Activated CD4-positive, alpha-beta T cell treated with anti-CD3 and anti-CD28 coated beads, Interleukin-2, amount 50 U/mL, for 1 hour (primary cell): ENCODE measurements around the gene AKIRIN2.
A peak's percentile ranks its signal among the peaks of the same experiment; 100 is the strongest.

Source experiments
- DNase-seq: peaks from one replicate; pipeline ENCODE4 v3.0.0-alpha.2; 2020

The AKIRIN2 gene

DNA sequence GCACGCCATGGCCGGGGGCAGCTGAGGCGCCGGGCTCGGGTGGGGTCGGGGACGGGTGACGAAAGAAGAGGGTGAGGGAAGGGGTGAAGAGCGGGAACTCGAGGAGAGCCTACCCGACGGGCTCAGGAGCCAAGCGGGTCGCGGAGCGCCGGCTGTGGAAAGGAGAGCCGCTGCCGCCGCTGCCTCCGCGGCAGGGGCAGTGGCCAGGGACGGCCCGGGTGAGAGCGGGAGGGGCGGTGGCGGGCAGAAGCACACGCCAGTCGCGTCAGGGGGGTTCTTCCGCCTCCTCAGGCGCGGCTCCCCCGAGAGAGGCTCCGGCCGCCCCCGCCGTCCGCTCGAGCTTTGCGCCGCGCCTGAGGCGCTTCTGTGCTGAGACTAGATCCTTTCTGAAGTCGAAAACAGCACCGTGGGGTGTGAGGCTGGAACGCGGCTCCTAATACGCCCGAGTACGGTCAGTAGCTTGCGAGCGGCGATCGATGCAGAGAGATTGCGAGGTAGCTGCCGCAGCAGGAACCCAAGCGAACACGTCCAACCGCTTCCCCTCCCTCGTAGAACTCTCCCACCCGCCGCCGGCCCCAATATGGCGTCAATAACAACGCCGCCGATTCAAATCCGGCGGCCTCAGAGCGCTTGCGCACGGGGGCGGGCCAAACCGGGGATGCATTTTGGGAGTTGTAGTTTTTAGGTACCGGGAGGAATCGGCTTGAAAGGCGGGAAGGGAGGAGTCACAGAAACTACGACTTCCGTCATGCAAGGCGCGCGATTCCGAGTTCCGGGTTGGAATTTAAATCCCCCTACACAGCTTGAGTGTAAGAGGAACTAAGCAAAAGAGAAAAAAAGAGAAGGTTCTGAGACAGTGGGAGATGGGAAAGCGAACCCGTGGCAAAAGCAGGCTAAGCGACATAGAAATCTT lies at the start of gene AKIRIN2:
Gene AKIRIN2, minus strand, starts transcription at position 558 of the 913 bp plus-strand sequence. Its CDS starts 549 bp downstream, at position 9.
- peak; percentile 94 for DNase-seq

DNA sequence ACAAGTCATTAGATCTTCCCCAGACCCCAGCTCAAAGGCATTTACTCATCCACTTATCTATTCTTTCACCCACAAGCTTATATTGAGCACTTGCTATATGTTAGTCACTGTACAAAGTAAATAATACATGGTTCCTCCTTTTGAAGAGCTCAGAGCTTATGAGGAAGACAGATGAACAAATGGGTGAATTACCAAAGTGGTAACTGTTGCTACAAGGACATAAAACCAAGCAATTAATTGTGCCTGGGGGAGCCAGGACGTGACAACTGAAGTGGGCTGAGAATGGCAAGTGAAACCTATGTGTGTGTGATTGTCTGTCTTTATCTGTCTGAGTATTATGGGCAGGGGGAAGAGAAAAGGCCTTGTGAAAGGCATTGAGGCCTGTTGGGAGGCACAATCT lies 45.6 kb upstream of the AKIRIN2 start:
- DNase-seq = no peak

DNA sequence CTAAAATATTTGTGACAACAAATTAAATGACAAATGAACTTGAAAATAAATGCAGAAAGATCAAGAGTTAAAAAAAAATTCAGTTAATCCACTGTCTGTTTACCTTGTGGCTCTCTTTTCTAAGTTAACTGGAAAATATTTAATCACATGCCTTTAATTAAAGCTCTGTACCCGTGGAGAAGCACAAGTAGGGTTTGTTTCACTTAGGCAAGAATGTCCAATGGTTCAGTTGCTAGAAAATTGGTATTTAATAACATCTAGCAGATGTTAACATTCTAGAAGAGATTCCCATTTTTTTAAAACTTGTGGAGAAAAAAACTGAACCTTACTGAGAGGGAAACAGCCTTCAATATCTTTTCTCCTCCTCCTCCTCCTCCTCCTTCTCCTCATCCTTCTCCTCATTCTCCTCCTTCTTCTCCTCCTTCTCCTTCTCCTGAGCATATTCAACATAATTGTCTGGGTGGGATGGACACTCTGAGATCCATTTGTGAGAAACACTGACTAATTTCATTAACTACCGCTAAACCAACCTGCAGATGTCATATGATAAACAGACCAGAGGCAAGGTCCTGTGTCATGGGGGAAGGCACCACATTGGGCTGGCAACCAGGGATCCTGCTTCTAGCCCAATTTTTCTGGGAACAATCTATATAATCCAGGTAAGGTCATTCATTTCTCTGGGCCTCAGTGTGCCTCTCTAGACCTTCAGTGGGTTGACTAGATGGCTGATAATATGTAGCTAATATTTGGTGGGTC lies 44.1 kb upstream of the AKIRIN2 start:
- no peak for DNase-seq

DNA sequence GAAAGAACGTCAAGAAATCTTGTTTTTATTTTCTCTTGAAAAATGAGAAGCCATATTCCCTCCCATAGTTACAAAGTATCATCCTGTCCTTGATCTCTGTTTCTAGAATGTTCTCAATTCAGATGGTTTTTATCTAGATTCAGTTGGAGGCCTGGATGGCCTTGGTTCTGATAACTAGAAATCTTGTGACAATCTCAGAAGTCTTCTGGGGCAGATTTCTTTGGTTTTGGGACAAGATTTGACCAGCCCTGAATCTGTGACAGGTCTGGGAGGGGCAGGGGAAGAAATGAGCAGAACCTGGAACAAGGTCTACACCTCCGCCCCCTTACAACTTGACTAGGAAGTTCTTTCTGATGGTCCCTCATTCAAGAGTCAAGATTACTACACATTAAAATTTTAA lies 41.4 kb upstream of the AKIRIN2 start:
- DNase-seq = no peak

DNA sequence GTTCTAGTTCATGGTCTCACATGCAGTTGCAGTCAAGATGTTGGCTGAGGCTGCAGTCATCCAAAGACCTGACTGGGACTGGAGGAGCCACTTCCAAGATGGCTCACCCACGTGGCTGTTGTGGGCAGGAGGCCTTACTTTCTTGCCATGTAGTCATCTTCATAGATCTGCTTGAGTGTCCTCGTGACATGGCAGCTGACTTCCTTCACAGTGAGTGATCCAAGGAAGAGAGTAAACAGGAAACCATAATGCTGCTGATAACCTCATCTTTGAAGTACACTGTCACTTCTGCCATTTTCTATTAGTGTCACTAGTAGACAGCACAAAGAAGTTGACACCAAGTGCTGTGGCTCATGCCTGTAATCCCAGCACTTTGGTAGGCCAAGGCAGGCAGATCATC lies 40.1 kb upstream of the AKIRIN2 start:
- peak; percentile 33 for DNase-seq

DNA sequence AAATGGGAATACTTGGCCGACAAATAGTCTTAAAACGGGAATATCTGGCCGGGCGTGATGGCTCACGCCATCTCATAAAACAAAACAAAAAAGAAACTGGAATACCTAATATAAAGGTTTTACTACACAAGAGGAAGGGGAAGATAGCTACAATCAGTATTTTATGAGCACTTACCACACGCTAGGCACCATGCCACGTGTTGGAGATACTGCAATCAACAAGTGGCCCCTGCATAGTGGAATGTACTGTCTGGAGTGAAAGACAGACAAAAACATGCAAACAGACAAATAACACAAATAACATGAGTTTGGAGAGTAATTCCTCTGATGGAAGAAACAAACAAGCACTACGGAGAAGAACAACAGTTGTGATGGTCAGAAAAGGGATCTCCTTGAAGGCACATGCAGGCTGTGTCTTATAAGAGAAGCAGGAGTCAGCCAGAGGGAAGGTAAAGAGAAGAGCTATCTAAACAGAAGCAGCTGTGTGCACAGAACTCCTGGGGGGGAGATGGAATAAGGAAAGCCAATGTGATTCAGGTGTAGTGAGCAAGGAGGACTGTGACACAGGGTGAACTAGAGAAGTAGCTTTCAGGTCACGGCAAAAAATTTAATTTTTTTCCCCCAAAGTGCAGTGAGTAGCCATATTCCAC lies 39.1 kb upstream of the AKIRIN2 start:
- DNase-seq = no peak

DNA sequence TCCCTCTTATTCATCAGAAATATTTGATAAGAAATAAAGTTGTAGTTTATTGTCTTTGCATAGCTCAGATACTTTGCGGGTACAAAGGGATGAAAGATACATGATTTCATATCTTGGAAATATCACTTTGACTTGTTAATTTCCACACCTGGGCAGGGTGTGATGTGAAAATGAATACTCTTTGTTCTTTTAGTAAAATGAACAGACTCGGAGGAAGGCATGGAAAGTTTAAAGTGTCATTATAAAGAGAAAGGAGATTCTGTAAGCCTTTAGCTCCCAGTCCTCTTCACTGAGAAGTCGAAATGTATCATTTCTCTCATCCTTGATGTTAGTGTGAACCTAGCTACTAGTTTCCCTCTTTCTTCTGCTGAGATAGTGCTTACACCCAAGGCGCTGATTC lies 36.7 kb upstream of the AKIRIN2 start:
- no peak for DNase-seq

DNA sequence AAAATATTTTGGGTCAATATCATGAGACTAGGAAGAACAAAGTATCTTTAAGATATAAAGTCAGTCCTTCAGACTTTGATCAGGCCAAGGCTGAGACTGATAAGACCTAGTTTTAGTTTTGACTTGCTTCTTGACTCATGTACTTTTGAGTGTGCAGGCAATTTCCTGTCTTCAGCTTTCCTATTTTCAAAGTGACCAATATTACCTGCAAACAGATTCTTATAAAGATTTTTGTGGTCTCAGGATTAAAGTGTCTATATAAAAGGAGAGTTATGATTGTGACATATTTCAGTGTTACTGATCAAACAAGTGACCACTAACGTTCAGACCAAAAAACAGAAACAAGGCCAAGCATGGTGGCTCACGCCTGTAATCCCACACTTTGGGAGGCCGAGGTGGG lies 36.0 kb upstream of the AKIRIN2 start:
- no peak for DNase-seq

DNA sequence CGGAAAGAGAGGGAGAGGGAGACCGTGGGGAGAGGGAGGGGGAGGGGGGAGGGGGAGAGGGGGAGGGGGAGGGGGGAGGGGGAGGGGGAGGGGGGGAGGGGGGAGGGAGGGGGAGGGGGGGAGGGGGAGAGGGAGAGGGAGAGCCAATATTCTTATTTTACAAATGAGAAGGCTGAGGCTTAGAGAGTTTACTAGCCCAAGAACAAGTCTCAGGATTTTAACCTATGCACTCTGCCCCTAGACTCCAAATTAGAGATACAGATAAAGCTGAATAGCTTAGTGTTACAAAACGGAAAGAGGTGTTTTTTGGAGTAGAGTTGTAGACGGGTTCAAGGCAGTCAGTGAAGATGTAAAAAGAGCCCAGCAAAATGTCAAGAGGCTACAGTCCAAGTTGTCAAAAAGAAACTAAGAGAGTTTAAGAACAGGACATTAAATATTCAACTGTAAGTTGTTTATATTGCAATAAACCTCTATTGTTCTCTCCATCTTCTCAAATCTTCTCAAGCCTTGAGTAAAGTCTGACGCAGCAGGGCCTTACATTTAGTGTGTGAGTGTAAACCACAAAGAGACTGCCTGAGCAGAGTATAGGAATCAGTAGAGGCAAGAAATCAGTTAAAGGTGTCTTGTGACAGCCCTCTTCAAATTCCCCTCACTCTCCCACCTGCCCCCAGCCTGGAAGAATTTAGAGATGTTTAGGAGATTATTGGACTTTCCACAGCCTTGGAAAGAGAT lies 34.9 kb upstream of the AKIRIN2 start:
- no peak for DNase-seq

DNA sequence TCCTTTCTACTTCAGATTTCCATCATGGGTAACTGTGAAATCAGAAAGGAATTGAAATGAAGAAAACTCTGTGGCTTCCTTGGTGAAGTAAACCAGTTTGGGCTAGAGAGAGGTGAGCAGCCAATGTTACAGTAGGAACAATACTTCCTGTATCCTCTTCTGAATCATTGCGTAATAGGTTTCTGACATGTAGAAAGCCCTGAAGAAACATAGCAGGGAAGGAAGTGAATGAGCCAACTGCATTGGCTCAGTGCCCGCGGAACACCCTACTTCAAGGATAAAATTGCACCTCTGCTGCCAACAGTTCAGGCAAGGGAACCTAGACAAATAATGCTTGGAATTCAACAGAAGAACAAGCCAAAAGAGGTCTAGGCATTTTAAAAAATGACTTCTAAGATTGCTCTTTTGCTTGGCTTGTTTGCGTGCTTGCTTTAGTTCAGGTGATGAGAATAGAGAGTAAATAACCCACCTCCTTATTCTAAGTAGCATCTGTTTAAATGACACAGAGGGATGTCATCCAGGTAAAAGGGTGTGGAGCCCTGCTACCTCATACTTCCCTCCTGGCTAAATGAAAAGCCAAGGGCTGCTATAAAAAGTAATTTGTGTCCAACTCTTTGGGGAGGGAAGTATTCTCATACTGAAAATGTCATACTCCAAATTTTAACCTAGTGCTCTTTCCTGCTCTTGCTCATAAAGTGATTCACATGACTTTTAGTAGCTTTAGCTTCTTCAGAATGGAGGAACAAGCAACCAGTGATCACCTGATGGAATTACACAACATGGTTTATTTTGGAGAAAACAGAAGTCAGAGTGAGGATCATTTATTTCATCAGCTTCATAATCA lies 30.0 kb upstream of the AKIRIN2 start:
- peak; percentile 36 for DNase-seq

DNA sequence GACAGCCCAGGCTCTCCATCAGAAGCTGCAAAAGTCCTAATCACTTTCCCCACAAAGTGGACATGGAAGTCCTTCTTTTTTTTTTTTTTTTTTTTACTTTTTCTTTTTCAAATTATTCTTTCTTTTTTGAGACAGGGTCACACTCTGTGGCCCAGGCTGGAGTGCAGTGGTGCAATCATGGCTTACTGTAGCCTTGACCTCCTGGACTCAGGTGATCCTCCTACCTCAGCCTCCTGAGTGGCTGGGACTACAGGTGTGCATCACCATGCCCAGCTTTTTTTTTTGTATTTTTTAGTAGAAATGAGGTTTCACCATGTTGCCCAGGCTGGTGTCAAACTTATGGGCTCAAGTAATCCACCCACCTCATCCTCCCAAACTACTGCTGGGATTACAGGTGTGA lies 29.0 kb upstream of the AKIRIN2 start:
- no peak for DNase-seq

DNA sequence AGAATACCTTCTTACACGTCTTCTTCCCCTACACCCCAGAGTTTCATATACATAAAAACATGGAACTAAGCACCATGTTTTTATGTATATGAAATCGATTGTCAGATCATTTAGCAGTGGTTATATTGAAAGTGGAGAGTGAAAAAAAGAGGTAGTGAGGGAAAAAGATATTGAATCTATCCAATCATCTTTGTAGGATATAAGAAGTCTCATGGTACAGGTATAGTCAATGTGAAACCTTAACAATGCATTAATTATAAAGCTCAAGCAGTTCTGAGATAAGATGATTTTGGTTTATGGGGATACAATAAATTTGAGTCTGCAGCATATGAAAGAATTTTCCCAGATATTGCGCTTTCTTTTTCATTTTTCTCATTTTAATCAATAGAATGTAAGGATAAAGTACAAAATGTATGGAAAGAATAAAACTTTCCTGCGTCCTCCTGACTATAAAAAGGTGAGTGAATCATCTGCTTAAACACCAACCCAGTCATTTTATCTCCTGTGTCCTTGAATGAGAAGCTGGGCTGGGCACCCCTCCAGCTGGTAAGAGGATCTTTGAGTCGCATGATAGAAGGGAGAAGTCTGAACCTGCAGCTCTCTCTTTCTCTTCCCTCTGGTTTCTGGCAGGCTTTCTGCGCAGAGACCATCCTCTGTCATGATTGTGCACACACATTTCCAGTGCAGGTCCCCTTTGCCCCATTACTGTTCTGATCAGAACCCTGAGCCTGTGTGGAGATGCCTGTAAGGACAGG lies 28.1 kb upstream of the AKIRIN2 start:
- no peak for DNase-seq

DNA sequence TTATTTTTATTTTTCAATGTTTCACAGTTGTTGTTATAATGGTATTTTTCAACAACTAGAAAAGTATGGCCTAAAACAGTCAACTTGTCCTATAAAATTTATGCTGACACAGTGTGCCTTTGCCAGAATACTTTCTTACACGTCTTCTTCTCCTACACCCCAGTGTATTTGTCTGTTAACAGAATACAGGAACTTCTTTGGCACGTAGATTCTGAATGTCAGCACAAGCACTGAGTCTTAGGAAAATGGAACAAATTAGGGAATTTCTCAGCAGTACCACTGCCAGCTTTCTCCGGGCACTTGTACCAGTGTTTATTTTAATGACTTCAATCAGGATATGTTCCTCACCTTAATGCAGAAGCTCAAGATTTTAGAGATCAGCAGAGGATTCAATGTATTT lies 26.7 kb upstream of the AKIRIN2 start:
- DNase-seq = no peak

DNA sequence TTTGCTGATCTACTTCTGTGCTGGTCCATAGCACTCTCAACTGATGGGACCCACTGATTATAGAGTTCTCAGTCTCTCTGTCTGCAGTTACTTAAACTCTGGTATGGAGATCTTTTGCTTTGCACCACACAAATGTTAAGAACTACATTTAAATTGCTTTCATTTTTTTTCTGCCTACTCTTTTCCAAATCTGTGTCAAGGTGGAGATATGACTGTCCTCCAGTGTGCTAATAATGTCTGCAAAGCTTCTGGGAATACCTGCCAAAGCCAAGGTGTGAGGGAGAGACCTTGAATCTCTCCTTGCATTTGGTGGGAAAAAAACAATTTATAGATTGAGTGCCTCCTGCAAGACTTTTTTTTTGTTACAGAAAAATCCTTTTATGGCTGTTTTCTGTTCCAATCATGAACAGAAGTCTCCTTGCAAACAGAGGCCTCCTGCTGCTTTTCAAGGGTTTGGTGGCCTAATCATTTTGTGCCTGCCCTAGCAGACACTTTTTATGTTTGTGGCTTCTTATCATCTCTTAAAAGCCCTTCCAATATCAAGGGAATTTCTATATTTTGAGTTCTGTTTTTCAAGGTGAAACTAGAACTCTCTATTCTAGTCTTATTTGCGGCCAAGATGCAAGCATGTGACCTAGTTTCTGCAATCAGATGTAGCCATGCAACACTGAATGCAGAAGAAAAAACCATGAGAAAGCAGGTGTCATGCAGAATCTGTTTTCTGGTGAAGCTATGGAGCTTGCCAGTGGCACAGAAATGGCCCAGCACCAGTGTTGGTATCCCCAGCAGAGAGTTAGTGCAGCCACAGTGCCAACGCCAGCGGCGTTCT lies 23.2 kb upstream of the AKIRIN2 start:
- DNase-seq = no peak

DNA sequence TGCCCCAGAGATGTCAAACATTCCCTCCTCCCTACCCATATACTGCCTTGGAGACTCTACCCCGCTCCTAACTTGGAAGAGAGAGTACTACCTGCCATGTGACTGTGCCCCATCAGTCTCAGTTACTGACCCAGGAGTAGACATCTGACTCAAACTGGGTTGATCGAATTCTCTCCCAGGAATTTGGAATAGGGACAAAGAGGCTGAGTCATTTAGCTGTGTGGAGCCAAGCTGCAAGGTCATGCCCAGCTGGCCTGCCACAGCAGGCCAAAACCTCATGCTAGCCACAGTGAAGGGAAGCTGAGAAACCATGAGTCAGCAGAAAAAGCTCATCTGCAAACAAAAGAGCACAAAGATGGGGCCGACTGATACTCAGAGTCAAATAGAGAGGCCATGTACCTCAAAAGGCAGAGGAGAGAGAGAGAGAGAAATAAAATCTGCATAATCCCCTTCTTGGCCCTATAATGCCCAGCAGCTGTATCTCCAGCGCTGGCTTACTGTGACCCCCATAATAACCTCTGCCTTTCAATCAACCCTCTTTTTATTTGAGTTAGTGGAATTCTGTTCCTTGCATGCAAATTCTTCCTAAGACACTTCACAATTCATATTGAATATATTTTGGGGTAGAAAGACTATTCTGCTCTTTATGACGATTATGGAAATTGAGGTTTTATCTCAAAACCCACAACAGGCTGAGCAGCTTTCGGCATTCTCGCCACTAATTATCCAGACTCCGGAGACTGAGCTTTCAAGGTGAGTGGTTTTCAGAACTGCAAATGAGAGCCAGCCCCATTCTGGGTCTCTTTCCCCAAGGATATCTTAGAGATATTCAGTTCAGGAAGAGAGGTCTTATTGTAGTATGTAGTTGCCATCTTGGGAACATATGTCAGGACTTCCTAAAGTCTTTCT lies 21.4 kb upstream of the AKIRIN2 start:
- DNase-seq = no peak

DNA sequence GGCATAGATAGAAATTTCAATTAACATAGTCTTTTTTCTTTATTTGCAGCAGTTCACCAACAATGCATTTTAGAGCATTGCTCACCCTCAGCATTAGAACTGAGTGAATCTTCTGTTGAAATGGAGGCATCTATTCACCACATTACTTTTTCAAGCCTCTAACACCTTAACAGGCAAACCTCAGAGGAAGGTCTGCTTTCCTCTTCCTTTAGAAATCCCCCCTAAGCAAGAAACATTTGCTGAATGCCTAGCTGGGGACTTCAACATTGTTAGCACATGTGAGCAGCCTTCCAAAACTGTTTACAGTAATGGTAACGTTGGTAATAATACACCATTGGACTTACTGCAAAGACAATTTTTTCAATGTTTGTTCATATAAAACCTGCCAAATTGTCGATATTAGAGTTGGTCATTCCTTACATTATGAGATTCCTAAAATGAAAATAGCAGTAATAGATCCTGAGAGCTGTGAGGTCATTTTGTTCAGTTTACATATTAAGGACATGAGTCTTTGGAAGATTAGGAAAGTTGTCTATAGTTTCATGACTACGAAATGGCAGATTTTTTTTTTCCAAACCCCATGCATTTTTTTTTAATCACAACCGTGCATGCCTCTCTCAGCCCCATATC lies 20.6 kb upstream of the AKIRIN2 start:
- no peak for DNase-seq

DNA sequence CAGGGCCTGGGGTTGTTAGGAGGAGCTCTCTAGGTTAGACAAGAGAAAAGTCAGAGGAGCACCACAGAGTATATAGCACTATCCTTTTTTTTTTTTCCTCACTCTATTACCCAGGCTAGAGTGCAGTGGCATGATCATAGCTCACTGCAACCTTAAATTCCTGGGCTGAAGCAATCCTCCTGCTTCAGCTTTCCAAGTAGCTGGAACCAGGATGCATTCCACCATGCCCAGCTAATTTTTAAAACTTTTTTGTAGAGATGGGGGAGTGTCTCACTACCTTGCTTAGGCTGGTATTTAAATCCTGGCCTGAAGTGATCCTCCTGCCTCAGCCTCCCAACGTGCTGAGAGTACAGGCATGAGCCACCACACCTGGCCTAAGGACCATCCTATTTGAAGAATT lies 19.3 kb upstream of the AKIRIN2 start:
- no peak for DNase-seq

DNA sequence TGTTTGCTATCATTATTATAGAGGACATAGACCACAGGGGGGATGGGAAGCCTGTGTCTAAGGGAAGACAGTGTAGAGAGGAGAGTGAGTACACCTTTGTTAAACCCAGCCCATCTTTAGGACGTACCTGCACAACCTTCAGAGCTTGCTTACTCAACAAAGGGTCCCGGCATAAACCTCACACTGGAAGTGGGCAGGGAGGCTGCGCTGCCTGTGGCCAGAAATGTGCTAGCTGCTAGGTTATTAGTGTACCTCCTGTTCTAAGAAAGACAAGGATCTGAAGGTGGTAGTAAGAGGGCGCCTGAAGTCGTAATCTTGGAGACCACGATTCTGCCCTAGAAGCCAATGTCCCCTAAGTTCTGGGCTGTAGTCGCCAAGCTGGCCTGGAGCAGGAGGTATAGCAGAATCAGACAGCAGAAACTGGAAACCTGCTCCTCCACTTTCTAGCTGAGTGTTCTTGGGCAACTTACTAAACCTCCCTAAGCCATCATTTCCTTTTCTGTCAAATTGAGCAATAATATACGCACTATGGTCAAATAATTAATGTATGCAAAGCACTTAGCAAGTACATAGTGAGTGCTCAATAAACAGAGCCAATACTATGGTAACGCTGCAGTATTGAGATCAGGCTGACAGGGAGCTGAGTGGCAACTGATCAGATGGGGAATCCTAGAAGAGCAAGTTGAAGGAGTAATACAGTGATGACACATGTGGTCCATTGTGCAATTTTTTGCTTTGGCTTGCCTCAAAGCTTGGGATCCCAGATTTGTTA lies 16.8 kb upstream of the AKIRIN2 start:
- no peak for DNase-seq
